GM12878 (cell line): Measurements from ENCODE around the gene IGSF11. TPM values are rescaled to one million over a fixed set of nuclear protein-coding genes. Genes with fewer than 3 reads are reported as not detected.

ENCODE experiments used
- ATAC-seq: fragments of 200-7000 bp; cut with Tn5 transposase; 3 replicates; pipeline ENCODE4 v1.9.1; 2020; ENCODE audit warnings: mild to moderate bottlenecking, moderate library complexity
- BruUV-seq: library from RNA; stranded (reverse); fragments of 400-500 nt; replicated peaks from 2 replicates; lab custom pipeline; 2021; lab: Mats Ljungman, UMichigan
- CTCF ChIA-PET: fragments of 300-600 bp; sonication (Branson Sonifier 250); formaldehyde crosslinking; extraction: SDS; loops from one replicate; lab custom pipeline; 2021; ENCODE audit warnings: inconsistent platforms; lab: Yijun Ruan, JAX
- POLR2A ChIA-PET: fragments of 350-600 bp; formaldehyde crosslinking; extraction: SDS; loops from one replicate; lab custom pipeline; 2021; ENCODE audit warnings: inconsistent platforms; lab: Charles Lee
- RAD21 ChIA-PET: fragments of 300-600 bp; sonication (Branson Sonifier 250); formaldehyde crosslinking; loops from one replicate; lab custom pipeline; 2023; ENCODE audit warnings: antibody characterized with exemption; ENCODE audit not compliant: unreplicated experiment; lab: Charles Lee
- SMC1A ChIA-PET: fragments of 300-600 bp; sonication (Branson Sonifier 250); formaldehyde crosslinking; loops from one replicate; lab custom pipeline; 2023; ENCODE audit not compliant: unreplicated experiment, uncharacterized antibody; lab: Charles Lee
- DNase-seq: peaks from one replicate; pipeline ENCODE4 v3.0.0-alpha.2; 2011; ENCODE audit warnings: low read depth, low spot score
- FAIRE-seq: peaks from 3 replicates; lab custom pipeline; 2011; peaks lifted over from hg19 to GRCh38; lab: Jason Lieb, UNC
- H2AFZ ChIP-seq: 2 replicates; pipeline ENCODE4 v1.6.0; 2011; ENCODE audit warnings: low read depth, low read length, control low read depth; ENCODE audit not compliant: control insufficient read depth
- H3K27ac ChIP-seq: 2 replicates; pipeline ENCODE4 v1.5.1; 2011; ENCODE audit warnings: control low read depth; ENCODE audit not compliant: control insufficient read depth, insufficient read depth
- H3K27me3 ChIP-seq, 2 experiments: replicated peaks in 1 of 2; 2 replicates each; pipeline versions ENCODE4 v1.6.0 to v1.6.1; 2011; ENCODE audit warnings: low read length in 1 of 2; ENCODE audit not compliant: control insufficient read depth in 2 of 2, insufficient read depth in 2 of 2
- H3K36me3 ChIP-seq, 2 experiments: 2 replicates each; pipeline ENCODE4 v1.5.1; 2011; ENCODE audit warnings: low read length in 1 of 2; ENCODE audit not compliant: control insufficient read depth in 2 of 2, insufficient read depth in 2 of 2
- H3K4me1 ChIP-seq: 2 replicates; pipeline ENCODE4 v1.6.1; 2011; ENCODE audit warnings: mild to moderate bottlenecking, low read length, moderate library complexity, mixed read lengths; ENCODE audit not compliant: control insufficient read depth, insufficient read depth
- H3K4me2 ChIP-seq: 2 replicates; pipeline ENCODE4 v1.6.0; 2011; ENCODE audit warnings: control low read depth; ENCODE audit not compliant: control insufficient read depth, insufficient read depth
- H3K4me3 ChIP-seq: fragments of 200-600 bp; sonication (generic); 2 replicates; pipeline ENCODE4 v1.5.1; 2016
- H3K79me2 ChIP-seq: 2 replicates; pipeline ENCODE4 v1.6.0; 2011; ENCODE audit warnings: low read length; ENCODE audit not compliant: control insufficient read depth, insufficient read depth
- H3K9ac ChIP-seq: 2 replicates; pipeline ENCODE4 v1.8.0; 2011; ENCODE audit warnings: low read length, control low read depth, mixed read lengths; ENCODE audit not compliant: control insufficient read depth, insufficient read depth
- H3K9me3 ChIP-seq: replicated peaks from 3 replicates; pipeline ENCODE4 v1.5.1; 2011; ENCODE audit warnings: mild to moderate bottlenecking, low read length; ENCODE audit not compliant: control insufficient read depth, insufficient read depth
- H4K20me1 ChIP-seq: 2 replicates; pipeline ENCODE4 v1.6.0; 2011; ENCODE audit not compliant: control insufficient read depth, insufficient read depth
- CREB1 ChIP-seq: IDR thresholded peaks from 2 replicates; pipeline ENCODE4 v1.6.1; 2012; ENCODE audit warnings: low read depth, mild to moderate bottlenecking, inconsistent platforms
- CREM ChIP-seq: IDR thresholded peaks from 2 replicates; pipeline ENCODE4 v1.6.1; 2014; ENCODE audit warnings: antibody characterized with exemption, low read depth
- HSF1 ChIP-seq: fragments of 150-350 bp; IDR thresholded peaks from 2 replicates; pipeline ENCODE4 v1.6.1; 2014; ENCODE audit warnings: mild to moderate bottlenecking, low read depth, low read length
- NBN ChIP-seq: fragments of 450-650 bp; IDR thresholded peaks from 2 replicates; pipeline ENCODE4 v1.6.1; 2016
- NFIC ChIP-seq: IDR thresholded peaks from 2 replicates; pipeline ENCODE4 v1.6.1; 2012; ENCODE audit warnings: low read depth, mild to moderate bottlenecking, inconsistent platforms, low read length, moderate library complexity
- NFYA ChIP-seq: IDR thresholded peaks from 2 replicates; pipeline ENCODE4 v1.6.1; 2011; ENCODE audit warnings: low read depth, mild to moderate bottlenecking, low read length, improper control_type of control experiment, borderline replicate concordance
- RBBP5 ChIP-seq: fragments of 200-600 bp; sonication (generic); conservative IDR thresholded peaks from 2 replicates; pipeline ENCODE4 v1.6.1; 2016
- REST ChIP-seq: IDR thresholded peaks from 2 replicates; pipeline ENCODE4 v1.6.1; 2012; ENCODE audit warnings: mild to moderate bottlenecking, low read depth, low read length
- TARDBP ChIP-seq: IDR thresholded peaks from 2 replicates; pipeline ENCODE4 v1.6.1; 2016; ENCODE audit warnings: borderline replicate concordance
- WRNIP1 ChIP-seq: IDR thresholded peaks from 2 replicates; pipeline ENCODE4 v1.6.1; 2011; ENCODE audit warnings: low read depth, low read length, improper control_type of control experiment, borderline replicate concordance
- WGBS: methylation state at CpG from one replicate; pipeline ENCODE4 v1.1.6; 2016; ENCODE audit warnings: low lambda C conversion rate; ENCODE audit not compliant: insufficient replicate concordance, insufficient coverage; ENCODE audit errors: missing lambda C conversion rate; 5-methylcytosine and 5-hydroxymethylcytosine counted together
- in situ Hi-C: fragments of 300-500 bp; cut with MboI; formaldehyde crosslinking; loops from 9 replicates; pipeline ENCODE4 v1.14.3; 2018; ENCODE audit warnings: mixed read lengths
- intact Hi-C: fragments of 100-400 bp; cut with micrococcal nuclease; formaldehyde crosslinking; loops from one replicate; pipeline ENCODE4 v1.14.2; 2022; ENCODE audit not compliant: unreplicated experiment
- polyA plus RNA-seq, 11 experiments: library from polyadenylated mRNA; depleted of rRNA in 4 of 11; unstranded in 6 of 11; stranded (reverse) in 5 of 11; fragments of >200 nt; fragmentation: Nextera tagmentation in 4 of 11; fragmentation: Illumina TruSeq in 1 of 11; extraction: Ambion mirVana in 4 of 11; extraction: Trizol in 1 of 11; gene quantifications; 1 replicate in 1 of 11; 2 replicates in 10 of 11; pipeline versions ENCODE4 v1.2.1 to v1.2.3, GENCODE V29; 2011 to 2016; ENCODE audit warnings: inconsistent platforms in 2 of 11, missing spikeins in 2 of 11, low read depth in 1 of 11
- total RNA-seq, 4 experiments: library from RNA; depleted of rRNA in 3 of 4; stranded (reverse); fragments of >200 nt in 3 of 4; fragmentation: Illumina TruSeq in 1 of 4; extraction: Trizol in 1 of 4; gene quantifications; 2 replicates each; pipeline versions ENCODE4 v1.2.1 to v1.2.3, GENCODE V29; 2013 to 2021
- TF ChIP-seq, protein P1 (sequence below): fragments of 450-650 bp; IDR thresholded peaks from 2 replicates; pipeline ENCODE4 v1.6.1; 2017; ENCODE audit warnings: borderline replicate concordance
- TF ChIP-seq, protein P2 (sequence below): fragments of 450-650 bp; IDR thresholded peaks from 2 replicates; pipeline ENCODE4 v1.6.1; 2017; ENCODE audit warnings: mild to moderate bottlenecking, moderate library complexity

Gene IGSF11
- total and polyA plus RNA-seq, 10 of the 15 experiments (the other 5 are each of a cell fraction or from before 2014, with no cell fraction given) = 0.03 TPM; not detected in 9

DNA sequence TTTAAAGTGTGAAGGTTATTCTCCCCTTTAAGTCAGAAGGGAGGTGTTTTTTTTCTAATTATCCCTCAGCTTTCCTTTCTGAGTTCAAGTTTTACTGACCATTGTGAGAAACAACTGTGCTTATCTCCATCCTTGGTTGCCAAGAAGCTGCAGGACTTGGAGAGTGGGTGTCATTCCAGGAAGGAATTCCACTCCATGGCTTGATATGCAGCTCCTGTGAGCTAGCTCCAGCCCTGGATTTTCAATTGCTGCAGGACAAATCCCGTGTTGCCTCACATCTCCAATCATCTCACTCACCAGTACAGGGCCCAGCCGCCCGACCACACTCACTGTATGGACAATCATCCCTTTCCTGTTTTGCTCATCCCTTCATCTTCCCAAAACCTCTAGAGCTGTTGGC, 122.5 kb downstream of the IGSF11 start:
- no peak overlapping the region for H3K9ac ChIP-seq
- intact Hi-C loops (no loop called here), in situ Hi-C loops (no loop called here)
- H3K27me3 ChIP-seq = no peaks in the 10 kb centered on the region
- no peak overlapping the region for H2AFZ ChIP-seq
- H3K79me2 ChIP-seq = no peaks in the 10 kb centered on the region
- no peak overlapping the region for H3K4me2 ChIP-seq
- H3K36me3 ChIP-seq = no peaks in the 10 kb centered on the region
- ChIA-PET RAD21 (interaction anchor here (0.7 kb wide), 2 partner anchors 28 to 32 kb away, joined by 3 to 4 read pairs; no protein-coding TSS in a partner anchor), CTCF (interaction anchor here (1.4 kb wide), 1 partner anchor 28 kb away, joined by 4 read pairs; no protein-coding TSS in a partner anchor), SMC1A (interaction anchor here (1.7 kb wide), 1 partner anchor 19 kb away, joined by 4 read pairs; no protein-coding TSS in a partner anchor), POLR2A (no interaction called here)
- H4K20me1 ChIP-seq = no peaks in the 10 kb centered on the region
- no peak for DNase-seq
- no peak for ATAC-seq
- no peak for FAIRE-seq
- WGBS = 23% methylated on average over 3 of the region's 3 CpGs
- no peaks in the 10 kb centered on the region for H3K4me1 ChIP-seq
- no TSS peak for BruUV-seq
- no peak overlapping the region for H3K27ac ChIP-seq
- no peak overlapping the region for H3K4me3 ChIP-seq
- no peaks in the 10 kb centered on the region for H3K9me3 ChIP-seq
- no peak for TF ChIP-seq CREM
- no peak for TF ChIP-seq NFIC
- TF ChIP-seq RBBP5 = no peak
- no peak for TF ChIP-seq NFYA
- TF ChIP-seq, protein P1, sequence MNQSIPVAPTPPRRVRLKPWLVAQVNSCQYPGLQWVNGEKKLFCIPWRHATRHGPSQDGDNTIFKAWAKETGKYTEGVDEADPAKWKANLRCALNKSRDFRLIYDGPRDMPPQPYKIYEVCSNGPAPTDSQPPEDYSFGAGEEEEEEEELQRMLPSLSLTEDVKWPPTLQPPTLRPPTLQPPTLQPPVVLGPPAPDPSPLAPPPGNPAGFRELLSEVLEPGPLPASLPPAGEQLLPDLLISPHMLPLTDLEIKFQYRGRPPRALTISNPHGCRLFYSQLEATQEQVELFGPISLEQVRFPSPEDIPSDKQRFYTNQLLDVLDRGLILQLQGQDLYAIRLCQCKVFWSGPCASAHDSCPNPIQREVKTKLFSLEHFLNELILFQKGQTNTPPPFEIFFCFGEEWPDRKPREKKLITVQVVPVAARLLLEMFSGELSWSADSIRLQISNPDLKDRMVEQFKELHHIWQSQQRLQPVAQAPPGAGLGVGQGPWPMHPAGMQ = no peak
- no peak for TF ChIP-seq HSF1
- TF ChIP-seq TARDBP = no peak
- TF ChIP-seq WRNIP1 = no peak
- no peak for TF ChIP-seq REST
- TF ChIP-seq NBN = no peak
- TF ChIP-seq, protein P2, sequence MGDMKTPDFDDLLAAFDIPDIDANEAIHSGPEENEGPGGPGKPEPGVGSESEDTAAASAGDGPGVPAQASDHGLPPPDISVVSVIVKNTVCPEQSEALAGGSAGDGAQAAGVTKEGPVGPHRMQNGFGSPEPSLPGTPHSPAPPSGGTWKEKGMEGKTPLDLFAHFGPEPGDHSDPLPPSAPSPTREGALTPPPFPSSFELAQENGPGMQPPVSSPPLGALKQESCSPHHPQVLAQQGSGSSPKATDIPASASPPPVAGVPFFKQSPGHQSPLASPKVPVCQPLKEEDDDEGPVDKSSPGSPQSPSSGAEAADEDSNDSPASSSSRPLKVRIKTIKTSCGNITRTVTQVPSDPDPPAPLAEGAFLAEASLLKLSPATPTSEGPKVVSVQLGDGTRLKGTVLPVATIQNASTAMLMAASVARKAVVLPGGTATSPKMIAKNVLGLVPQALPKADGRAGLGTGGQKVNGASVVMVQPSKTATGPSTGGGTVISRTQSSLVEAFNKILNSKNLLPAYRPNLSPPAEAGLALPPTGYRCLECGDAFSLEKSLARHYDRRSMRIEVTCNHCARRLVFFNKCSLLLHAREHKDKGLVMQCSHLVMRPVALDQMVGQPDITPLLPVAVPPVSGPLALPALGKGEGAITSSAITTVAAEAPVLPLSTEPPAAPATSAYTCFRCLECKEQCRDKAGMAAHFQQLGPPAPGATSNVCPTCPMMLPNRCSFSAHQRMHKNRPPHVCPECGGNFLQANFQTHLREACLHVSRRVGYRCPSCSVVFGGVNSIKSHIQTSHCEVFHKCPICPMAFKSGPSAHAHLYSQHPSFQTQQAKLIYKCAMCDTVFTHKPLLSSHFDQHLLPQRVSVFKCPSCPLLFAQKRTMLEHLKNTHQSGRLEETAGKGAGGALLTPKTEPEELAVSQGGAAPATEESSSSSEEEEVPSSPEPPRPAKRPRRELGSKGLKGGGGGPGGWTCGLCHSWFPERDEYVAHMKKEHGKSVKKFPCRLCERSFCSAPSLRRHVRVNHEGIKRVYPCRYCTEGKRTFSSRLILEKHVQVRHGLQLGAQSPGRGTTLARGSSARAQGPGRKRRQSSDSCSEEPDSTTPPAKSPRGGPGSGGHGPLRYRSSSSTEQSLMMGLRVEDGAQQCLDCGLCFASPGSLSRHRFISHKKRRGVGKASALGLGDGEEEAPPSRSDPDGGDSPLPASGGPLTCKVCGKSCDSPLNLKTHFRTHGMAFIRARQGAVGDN = no peak
- no peak for TF ChIP-seq CREB1
